ENCODE results near the gene CTNNB1. TPM values are rescaled to one million over a fixed set of nuclear protein-coding genes. Genes with fewer than 3 reads are reported as not detected.

The CTNNB1 gene
- total RNA-seq, 1 experiment from 2014 or later: 387 TPM

GRCh38 chr3:41210966-41211365 is 11.7 kb downstream of the CTNNB1 start:
- ChIA-PET CTCF (no interaction called here), POLR2A (interaction anchor here (0.9 kb wide), 1 partner anchor 11 kb away, joined by 3 read pairs; the partner anchor contains the start of gene CTNNB1)
- ATAC-seq (no peak), DNase-seq (ENCODE audit: low spot score) (no peak)
- Mint-ChIP-seq H3K36me3 (peaks cover 6% of the 10 kb centered on the region), H3K4me3 (no peak overlapping the region), H3K27me3 (ENCODE audit: low read depth) (no peaks in the 10 kb centered on the region), H3K9me3 (peaks cover 3% of the 10 kb centered on the region; the same call in 1 of the 2 replicates), H3K27ac (no peak overlapping the region), H3K4me1 (peaks cover 81% of the 10 kb centered on the region)
- TF ChIP-seq AR (CRISPR knock-in tag; IDR thresholded peaks at IDR 0.05) (no peak), ZSCAN18 (CRISPR knock-in tag; IDR thresholded peaks at IDR 0.05) (no peak)

DNA sequence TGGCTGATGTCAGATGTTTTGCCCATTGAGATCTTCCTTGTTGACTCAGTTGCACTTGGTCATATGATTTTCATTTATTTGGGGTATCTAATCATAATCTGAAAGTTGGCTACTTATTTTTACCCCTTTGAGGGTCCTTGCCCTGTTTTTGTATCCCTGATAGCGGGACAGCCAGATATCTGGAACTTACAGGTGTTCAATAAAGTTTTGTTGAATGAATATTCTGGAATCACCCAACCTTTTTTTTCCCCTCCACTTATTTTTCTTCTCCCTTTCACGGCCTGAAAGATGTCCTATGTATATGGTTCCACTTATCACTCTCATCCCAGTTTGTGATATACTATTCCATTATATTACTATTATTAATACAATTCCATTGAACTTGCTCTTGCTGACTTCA is 12.8 kb downstream of the CTNNB1 start:
- TF ChIP-seq, protein P1, sequence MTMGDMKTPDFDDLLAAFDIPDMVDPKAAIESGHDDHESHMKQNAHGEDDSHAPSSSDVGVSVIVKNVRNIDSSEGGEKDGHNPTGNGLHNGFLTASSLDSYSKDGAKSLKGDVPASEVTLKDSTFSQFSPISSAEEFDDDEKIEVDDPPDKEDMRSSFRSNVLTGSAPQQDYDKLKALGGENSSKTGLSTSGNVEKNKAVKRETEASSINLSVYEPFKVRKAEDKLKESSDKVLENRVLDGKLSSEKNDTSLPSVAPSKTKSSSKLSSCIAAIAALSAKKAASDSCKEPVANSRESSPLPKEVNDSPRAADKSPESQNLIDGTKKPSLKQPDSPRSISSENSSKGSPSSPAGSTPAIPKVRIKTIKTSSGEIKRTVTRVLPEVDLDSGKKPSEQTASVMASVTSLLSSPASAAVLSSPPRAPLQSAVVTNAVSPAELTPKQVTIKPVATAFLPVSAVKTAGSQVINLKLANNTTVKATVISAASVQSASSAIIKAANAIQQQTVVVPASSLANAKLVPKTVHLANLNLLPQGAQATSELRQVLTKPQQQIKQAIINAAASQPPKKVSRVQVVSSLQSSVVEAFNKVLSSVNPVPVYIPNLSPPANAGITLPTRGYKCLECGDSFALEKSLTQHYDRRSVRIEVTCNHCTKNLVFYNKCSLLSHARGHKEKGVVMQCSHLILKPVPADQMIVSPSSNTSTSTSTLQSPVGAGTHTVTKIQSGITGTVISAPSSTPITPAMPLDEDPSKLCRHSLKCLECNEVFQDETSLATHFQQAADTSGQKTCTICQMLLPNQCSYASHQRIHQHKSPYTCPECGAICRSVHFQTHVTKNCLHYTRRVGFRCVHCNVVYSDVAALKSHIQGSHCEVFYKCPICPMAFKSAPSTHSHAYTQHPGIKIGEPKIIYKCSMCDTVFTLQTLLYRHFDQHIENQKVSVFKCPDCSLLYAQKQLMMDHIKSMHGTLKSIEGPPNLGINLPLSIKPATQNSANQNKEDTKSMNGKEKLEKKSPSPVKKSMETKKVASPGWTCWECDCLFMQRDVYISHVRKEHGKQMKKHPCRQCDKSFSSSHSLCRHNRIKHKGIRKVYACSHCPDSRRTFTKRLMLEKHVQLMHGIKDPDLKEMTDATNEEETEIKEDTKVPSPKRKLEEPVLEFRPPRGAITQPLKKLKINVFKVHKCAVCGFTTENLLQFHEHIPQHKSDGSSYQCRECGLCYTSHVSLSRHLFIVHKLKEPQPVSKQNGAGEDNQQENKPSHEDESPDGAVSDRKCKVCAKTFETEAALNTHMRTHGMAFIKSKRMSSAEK (CRISPR knock-in tag; IDR thresholded peaks at IDR 0.05; ENCODE audit: borderline replicate concordance): no peak
- TF ChIP-seq EMX1 (CRISPR knock-in tag; IDR thresholded peaks at IDR 0.05) (no peak), HMGXB4 (CRISPR knock-in tag; IDR thresholded peaks at IDR 0.05) (no peak), ZBTB21 (CRISPR knock-in tag; IDR thresholded peaks at IDR 0.05; ENCODE audit: borderline replicate concordance) (no peak), ZNF423 (CRISPR knock-in tag; IDR thresholded peaks at IDR 0.05) (no peak), CREM (CRISPR knock-in tag; IDR thresholded peaks at IDR 0.05) (no peak), E2F5 (CRISPR knock-in tag; IDR thresholded peaks at IDR 0.05) (no peak), NR3C1 (CRISPR knock-in tag; conservative IDR thresholded peaks at IDR 0.05; ENCODE audit: low read depth) (no peak), IRF1 (CRISPR knock-in tag; IDR thresholded peaks at IDR 0.05) (no peak), KAT7 (CRISPR knock-in tag; IDR thresholded peaks at IDR 0.05; ENCODE audit: borderline replicate concordance) (no peak), NFYB (CRISPR knock-in tag; conservative IDR thresholded peaks at IDR 0.05; ENCODE audit: low read depth) (no peak), CREB1 (CRISPR knock-in tag; IDR thresholded peaks at IDR 0.05) (no peak), IRF2 (CRISPR knock-in tag; IDR thresholded peaks at IDR 0.05; ENCODE audit: borderline replicate concordance, low read depth) (no peak), TCF7 (CRISPR knock-in tag; IDR thresholded peaks at IDR 0.05; ENCODE audit: low read depth) (no peak)
- ChIA-PET CTCF (interaction anchor here (1.1 kb wide), 1 partner anchor 979 kb away, joined by 3 read pairs; no protein-coding TSS in a partner anchor), POLR2A (no interaction called here)
- peaks cover 6% of the 10 kb centered on the region for H3K36me3 Mint-ChIP-seq
- H3K27ac Mint-ChIP-seq: no peak overlapping the region
- H3K9me3 Mint-ChIP-seq: peaks cover 3% of the 10 kb centered on the region; the same call in 1 of the 2 replicates
- no peaks in the 10 kb centered on the region for H3K27me3 Mint-ChIP-seq (ENCODE audit: low read depth)
- DNase-seq (ENCODE audit: low spot score) (no peak), ATAC-seq (no peak)
- H3K4me1 Mint-ChIP-seq: peaks cover 80% of the 10 kb centered on the region
- H3K4me3 Mint-ChIP-seq: no peak overlapping the region

All from WTC11 (cell line).